Stomach (tissue), 4 donors: ENCODE data around the gene NKPD1.

Experiments used
- EP300 ChIP-seq: sonication (generic); formaldehyde crosslinking; IDR thresholded peaks from one replicate; pipeline ENCODE4 v1.6.1; 2017; ENCODE audit warnings: antibody characterized with exemption
- POLR2A ChIP-seq, 4 donors: fragments of 450-650 bp; IDR thresholded peaks; one replicate each; pipeline ENCODE4 v1.6.1; 2016; ENCODE audit warnings: antibody characterized with exemption in 4 of 4, control low read depth in 2 of 4, mild to moderate bottlenecking in 1 of 4, moderate library complexity in 1 of 4
- POLR2AphosphoS5 ChIP-seq, 3 donors: sonication (generic); formaldehyde crosslinking; IDR thresholded peaks; one replicate each; pipeline ENCODE4 v1.6.1; 2016; ENCODE audit warnings: antibody characterized with exemption in 3 of 3
- TF ChIP-seq, protein P1 (sequence below), 7 experiments: fragments of 450-650 bp in 4 of 7; fragments of 200-600 bp in 3 of 7; sonication (generic) in 3 of 7; IDR thresholded peaks; one replicate each; pipeline ENCODE4 v1.5.1; 2016 to 2019; ENCODE audit warnings: antibody characterized with exemption in 7 of 7, control low read depth in 2 of 7, mild to moderate bottlenecking in 1 of 7

GRCh38 chr19:45151320-45151719, 9.5 kb downstream of the NKPD1 start:
- TF ChIP-seq, protein P1, sequence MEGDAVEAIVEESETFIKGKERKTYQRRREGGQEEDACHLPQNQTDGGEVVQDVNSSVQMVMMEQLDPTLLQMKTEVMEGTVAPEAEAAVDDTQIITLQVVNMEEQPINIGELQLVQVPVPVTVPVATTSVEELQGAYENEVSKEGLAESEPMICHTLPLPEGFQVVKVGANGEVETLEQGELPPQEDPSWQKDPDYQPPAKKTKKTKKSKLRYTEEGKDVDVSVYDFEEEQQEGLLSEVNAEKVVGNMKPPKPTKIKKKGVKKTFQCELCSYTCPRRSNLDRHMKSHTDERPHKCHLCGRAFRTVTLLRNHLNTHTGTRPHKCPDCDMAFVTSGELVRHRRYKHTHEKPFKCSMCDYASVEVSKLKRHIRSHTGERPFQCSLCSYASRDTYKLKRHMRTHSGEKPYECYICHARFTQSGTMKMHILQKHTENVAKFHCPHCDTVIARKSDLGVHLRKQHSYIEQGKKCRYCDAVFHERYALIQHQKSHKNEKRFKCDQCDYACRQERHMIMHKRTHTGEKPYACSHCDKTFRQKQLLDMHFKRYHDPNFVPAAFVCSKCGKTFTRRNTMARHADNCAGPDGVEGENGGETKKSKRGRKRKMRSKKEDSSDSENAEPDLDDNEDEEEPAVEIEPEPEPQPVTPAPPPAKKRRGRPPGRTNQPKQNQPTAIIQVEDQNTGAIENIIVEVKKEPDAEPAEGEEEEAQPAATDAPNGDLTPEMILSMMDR (IDR thresholded peaks at IDR 0.05) = no peak
- no peak for TF ChIP-seq POLR2AphosphoS5 (IDR thresholded peaks at IDR 0.05)
- no peak for TF ChIP-seq POLR2A (IDR thresholded peaks at IDR 0.05)
- TF ChIP-seq EP300 = no peak
